HPDE6-E6E7 (cell line): Measurements from ENCODE around the gene EIF4E3.

Experiments used
- DNase-seq: peaks from one replicate; pipeline ENCODE4 v3.0.0; 2011; ENCODE audit warnings: missing footprints; ENCODE audit errors: extremely low spot score

EIF4E3 gene

GRCh38 chr3:71723452-71724170, 1.6 kb downstream of the EIF4E3 start:
- no peak for DNase-seq

DNA sequence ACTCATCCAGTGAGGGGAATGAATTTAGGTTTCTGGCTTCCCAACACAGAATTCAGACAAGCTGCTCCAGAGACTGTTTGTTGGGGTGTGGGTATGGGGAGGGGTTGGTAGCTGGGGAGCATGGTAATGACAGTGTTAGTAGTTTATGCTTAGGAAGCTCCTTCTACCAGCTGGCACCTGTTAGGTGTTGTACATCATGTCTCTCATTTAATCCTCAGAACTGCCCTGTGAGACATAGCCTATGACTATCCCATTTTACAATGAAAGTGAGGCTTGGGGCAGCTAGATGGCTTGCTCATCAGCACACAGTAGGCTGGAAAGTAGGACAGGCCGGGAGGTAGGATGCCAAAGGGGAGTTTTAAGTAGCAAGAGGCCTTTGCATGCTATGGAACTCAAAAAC, 2.5 kb downstream of the EIF4E3 start:
- DNase-seq = no peak

- no peak for DNase-seq
Observed at GRCh38 chr3:71721651-71722157, 3.5 kb downstream of the EIF4E3 start.

DNA sequence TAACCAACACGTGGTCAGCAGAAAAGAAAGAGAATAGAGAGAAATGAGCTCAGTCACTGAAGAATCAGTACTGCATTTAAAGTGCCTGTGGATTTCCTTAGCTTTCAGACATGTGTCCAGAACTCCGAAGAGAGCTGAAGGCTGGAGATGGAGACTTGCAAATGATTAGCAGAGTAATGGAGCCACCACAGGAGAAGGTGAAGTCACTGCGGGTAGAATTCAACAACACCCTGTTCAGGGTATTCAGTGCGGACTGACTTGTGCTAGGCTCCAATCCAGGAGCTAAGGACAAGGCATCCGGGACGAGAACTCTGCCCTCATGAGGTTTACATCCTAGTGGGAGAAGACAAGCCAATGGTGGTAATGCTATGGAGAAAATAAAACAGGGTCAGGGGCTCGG, 4.2 kb downstream of the EIF4E3 start:
- no peak for DNase-seq

- no peak for DNase-seq
Observed at GRCh38 chr3:71718072-71718471, 7.1 kb downstream of the EIF4E3 start.

- DNase-seq = no peak
Observed at GRCh38 chr3:71714595-71714994, 10.6 kb downstream of the EIF4E3 start.

GRCh38 chr3:71713041-71713440, 12.2 kb downstream of the EIF4E3 start:
- no peak for DNase-seq

- DNase-seq = no peak
Observed at GRCh38 chr3:71710906-71711494, 14.2 kb downstream of the EIF4E3 start.

GRCh38 chr3:71709908-71710511, 15.2 kb downstream of the EIF4E3 start:
- DNase-seq = no peak

DNA sequence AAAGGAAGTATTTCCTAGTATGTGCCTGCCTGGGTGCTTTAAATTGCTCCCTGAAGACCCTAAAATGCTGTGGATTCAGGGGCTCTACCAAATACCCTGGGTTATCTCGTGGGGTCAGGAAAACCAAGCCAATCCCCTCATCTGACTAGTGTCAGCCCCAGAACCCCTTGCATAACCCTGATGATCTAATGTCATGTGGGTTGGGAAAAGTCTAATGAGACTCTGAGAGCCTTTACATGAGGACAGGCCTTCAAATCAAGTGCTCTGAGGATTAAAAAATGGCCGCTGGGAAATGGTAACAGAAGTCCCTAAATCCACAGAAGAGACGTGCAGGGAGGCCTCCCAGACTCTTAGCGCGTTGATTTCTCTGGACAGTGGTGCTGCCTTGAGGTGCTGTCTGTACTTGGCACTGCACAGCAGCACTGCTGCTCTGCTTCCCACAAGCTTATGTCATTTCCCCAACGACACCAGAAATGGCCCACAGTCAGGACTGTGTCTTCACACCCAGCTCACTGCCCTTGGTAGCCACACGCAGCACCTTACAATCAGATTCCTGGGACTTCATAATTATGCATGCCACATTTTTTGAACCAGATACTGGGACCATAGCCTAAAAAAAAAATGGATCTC, 16.6 kb downstream of the EIF4E3 start:
- no peak for DNase-seq

DNA sequence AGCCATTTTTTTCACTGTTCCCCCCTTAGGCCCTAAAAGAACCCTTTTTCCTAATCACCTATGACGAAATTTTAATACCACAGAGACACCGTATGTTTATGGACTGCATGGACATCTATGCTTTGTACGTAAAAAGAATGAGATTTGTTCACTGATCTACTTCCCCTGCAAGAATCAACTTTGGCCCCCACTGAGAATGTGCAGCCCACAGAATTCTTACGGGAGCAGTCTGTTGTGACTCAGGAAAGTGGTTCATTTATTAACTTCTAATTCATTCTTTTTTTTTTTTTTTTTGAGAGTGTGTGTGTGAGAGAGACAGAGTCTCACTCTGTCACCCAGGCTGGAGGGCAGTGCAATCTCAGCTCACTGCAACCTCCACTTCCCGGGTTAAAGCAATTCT, 17.6 kb downstream of the EIF4E3 start:
- no peak for DNase-seq

- DNase-seq = no peak
Observed at GRCh38 chr3:71705681-71706080, 19.5 kb downstream of the EIF4E3 start.

DNA sequence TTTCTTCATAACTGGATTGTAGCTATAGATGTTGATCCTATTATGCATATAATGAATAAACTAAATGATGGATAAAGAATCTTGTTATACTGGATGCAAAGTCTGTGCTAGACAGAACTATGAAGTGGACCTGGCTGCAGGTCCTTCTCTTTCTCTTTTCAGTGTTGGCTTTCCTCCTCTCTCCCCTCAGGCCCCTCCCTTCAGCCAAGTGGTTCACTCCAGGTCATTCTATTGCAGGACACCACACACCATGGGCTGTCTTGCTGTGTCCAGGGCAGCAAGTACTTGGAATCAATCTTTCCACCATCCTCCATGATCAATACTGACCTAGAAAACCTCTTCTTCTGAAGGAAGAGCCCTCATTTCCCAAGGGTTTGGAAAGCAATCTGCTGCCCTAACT, 20.3 kb downstream of the EIF4E3 start:
- no peak for DNase-seq

DNA sequence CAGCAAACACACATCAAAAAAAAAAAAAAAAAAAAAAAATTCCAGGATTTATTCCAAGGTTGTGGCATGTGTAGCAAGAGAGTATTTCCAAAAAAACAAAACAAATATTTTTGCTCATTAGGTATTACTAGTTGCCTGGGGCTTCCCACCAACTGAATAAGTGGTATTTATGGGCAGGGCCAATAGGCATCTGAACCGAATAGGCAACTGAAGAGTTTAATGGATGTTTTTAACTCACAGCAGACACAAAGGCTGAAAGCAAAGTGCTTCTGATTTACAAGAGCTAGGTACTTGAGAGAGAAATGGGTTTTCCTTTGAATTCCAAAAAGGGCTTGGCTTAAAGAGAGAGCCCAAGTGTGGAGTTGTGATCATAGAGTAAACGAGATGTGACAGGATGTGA, 21.4 kb downstream of the EIF4E3 start:
- no peak for DNase-seq

- no peak for DNase-seq
Observed at GRCh38 chr3:71702131-71703024, 22.8 kb downstream of the EIF4E3 start.

- no peak for DNase-seq
Observed at GRCh38 chr3:71701251-71701762, 23.9 kb downstream of the EIF4E3 start.

DNA sequence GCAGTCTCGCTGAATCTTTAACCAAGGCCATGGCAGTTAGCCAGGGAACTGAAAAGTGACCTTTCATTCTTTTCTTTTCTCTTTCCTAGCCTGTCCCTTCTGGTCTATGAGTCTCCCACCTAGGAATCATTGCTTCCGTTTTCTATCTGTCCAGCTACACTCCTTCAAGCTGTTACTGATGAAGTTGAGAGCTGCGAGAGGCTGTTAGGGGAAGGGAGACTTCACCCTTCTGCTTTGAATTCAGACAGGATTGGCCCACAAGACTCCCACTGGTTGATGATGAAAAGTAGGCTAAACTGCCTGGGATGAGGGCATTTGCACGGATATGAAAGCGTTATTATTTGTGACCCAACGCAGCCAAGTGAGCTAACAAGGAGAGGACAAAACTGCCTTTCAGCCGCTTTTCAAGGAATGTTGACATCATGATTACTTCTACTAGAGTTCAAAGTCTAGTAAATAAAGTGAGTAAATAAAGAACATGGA, 30.2 kb downstream of the EIF4E3 start:
- no peak for DNase-seq

DNA sequence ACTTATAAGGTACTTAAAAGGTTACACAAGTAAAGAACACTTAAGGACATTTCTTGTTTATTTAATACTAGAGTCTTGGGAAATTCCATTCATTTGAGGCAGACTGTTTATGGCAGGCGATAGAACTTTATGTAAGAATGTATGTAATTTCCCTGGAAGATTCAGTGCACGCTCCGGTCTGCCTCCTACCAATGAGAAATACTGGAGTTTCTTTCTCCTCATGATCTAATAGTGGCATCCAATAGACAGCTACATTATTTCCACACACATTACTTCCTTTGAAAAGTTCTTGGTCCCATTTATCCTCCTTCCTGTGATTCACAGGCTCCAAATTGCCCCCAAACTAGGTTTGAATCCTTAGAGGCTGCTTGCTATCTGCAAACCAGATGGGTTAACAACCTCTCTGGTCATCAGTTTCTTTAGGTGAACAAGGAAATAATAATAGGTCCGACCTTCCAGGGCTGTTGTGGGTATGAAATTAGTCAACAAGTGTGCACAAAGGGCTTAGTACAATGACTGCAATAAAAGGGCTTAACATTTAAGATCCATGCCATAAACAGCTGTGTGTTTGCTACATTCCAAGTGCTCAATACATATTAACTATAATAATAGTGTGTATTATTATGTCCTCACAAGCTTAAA, 30.7 kb downstream of the EIF4E3 start:
- DNase-seq = no peak

GRCh38 chr3:71693641-71694040, 31.6 kb downstream of the EIF4E3 start:
- no peak for DNase-seq

- DNase-seq = no peak
Observed at GRCh38 chr3:71692139-71692538, 33.1 kb downstream of the EIF4E3 start.

DNA sequence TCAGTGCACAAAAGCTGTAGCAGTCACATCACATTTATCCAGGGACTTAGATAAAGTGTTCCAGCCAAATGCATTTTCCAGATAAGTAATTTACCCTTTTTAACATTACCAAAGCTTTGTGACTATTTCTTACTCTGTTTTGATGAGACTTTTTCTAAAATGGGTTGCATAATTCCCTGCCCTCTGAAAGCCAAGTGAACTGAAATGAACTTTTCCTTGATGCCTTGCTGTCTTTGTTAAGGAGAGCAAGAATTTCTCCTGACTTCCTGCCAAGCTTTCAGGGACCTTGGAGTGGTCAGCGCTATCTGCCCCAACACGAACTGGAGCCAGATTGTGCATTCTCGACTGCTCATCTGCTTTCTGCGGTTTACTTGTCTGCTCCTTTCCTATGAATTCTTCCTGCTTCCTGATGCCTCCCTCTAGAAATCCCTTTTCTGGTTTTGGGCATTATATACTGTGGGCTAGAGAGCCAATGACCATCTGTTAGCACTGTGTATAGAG, 34.8 kb downstream of the EIF4E3 start:
- DNase-seq = no peak
